Measurements from ENCODE around the gene H6PD. TPM values are rescaled to one million over a fixed set of nuclear protein-coding genes. Genes with fewer than 3 reads are reported as not detected.

The H6PD gene
- total and polyA plus RNA-seq, 4 donors = 21.5 to 59.8 (median 32.9) TPM

DNA sequence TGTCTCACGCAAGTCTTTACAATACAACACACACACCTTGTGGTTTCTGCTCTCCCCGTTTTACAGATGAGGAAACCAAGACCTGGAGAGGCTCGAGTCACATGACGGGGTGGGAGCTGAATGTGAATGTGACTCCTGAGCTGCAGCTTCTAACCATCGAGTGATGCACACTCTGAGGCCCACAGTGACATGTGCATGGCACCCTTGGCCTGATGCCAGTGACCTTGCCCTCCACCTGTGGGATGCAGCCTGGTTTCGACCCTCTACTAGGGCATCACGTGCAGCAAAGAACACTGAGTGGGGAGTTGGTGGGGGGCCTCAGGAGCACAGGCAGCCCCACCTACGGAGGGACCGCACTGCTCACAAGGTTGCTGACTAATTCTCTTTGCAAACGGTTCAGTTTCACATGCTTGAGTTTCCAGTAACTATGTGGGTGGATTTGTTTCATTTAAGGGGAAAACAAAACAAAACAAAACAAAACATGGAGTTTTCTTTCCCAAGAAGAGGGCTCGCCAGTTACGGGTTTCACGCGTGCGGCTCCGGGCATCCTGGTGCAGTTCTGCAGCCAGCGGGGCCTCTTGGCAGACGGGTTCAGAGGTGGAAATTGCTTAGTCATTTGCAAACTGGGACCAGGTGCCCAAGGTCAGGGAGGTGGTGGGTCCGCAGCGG, 81.0 kb downstream of the H6PD start:
- Histone ChIP-seq H3K36me3 (ENCODE audit: control insufficient read depth in 4 of 4, insufficient read depth in 4 of 4, low read length in 4 of 4) (peaks cover 0 to 2% (median 0%) of the 10 kb centered on the region in 4 donors), H3K9ac (ENCODE audit: insufficient read depth in 1 of 2, low read length in 2 of 2) (no peak overlapping the region), H3K27ac (ENCODE audit: low read depth in 1 of 2, low read length in 1 of 2) (no peak overlapping the region), H3K9me3 (ENCODE audit: control insufficient read depth in 4 of 4, insufficient read depth in 3 of 4, low read length in 3 of 4) (no peaks in the 10 kb centered on the region), H3K27me3 (ENCODE audit: control insufficient read depth in 3 of 3, insufficient read depth in 3 of 3, low read length in 2 of 3) (no peaks in the 10 kb centered on the region), H3K4me3 (no peak overlapping the region), H3K4me1 (ENCODE audit: control insufficient read depth in 5 of 5, insufficient read depth in 5 of 5, low read length in 5 of 5) (peaks cover 0 to 20% (median 2%) of the 10 kb centered on the region in 5 donors)
- TF ChIP-seq CTCF (IDR thresholded peaks at IDR 0.05; ENCODE audit: control extremely low read depth, extremely low read depth) = no peak
- 59 to 67% methylated on average over 20 of the region's 20 CpGs for WGBS, 2 donors
- ATAC-seq (ENCODE audit: insufficient read depth, low FRiP score) = no peak
- DNase-seq = no peak

- Histone ChIP-seq H3K4me1 (ENCODE audit: control insufficient read depth in 5 of 5, insufficient read depth in 5 of 5, low read length in 5 of 5) (peaks cover 0 to 20% (median 2%) of the 10 kb centered on the region in 5 donors), H3K9me3 (ENCODE audit: control insufficient read depth in 4 of 4, insufficient read depth in 3 of 4, low read length in 3 of 4) (no peaks in the 10 kb centered on the region), H3K4me3 (no peak overlapping the region), H3K27me3 (ENCODE audit: control insufficient read depth in 3 of 3, insufficient read depth in 3 of 3, low read length in 2 of 3) (no peaks in the 10 kb centered on the region), H3K36me3 (ENCODE audit: control insufficient read depth in 4 of 4, insufficient read depth in 4 of 4, low read length in 4 of 4) (peaks cover 0 to 2% (median 0%) of the 10 kb centered on the region in 4 donors), H3K27ac (ENCODE audit: low read depth in 1 of 2, low read length in 1 of 2) (no peak overlapping the region), H3K9ac (ENCODE audit: insufficient read depth in 1 of 2, low read length in 2 of 2) (no peak overlapping the region)
- ATAC-seq (ENCODE audit: insufficient read depth, low FRiP score) = no peak
- TF ChIP-seq CTCF (IDR thresholded peaks at IDR 0.05; ENCODE audit: control extremely low read depth, extremely low read depth) = no peak
- DNase-seq = no peak
- WGBS, 2 donors = 69 to 71% methylated on average over 7 of the region's 7 CpGs
Observed at GRCh38 chr1:9316080-9316444, 81.5 kb downstream of the H6PD start.

GRCh38 chr1:9316512-9316911, 81.9 kb downstream of the H6PD start:
- peaks cover 0 to 2% (median 0%) of the 10 kb centered on the region in 4 donors for H3K36me3 ChIP-seq (ENCODE audit: control insufficient read depth in 4 of 4, insufficient read depth in 4 of 4, low read length in 4 of 4)
- no peak overlapping the region for H3K4me3 ChIP-seq
- H3K4me1 ChIP-seq (ENCODE audit: control insufficient read depth in 5 of 5, insufficient read depth in 5 of 5, low read length in 5 of 5) = peaks cover 0 to 20% (median 2%) of the 10 kb centered on the region in 5 donors
- H3K9ac ChIP-seq (ENCODE audit: insufficient read depth in 1 of 2, low read length in 2 of 2) = no peak overlapping the region
- no peaks in the 10 kb centered on the region for H3K27me3 ChIP-seq (ENCODE audit: control insufficient read depth in 3 of 3, insufficient read depth in 3 of 3, low read length in 2 of 3)
- 95 to 96% methylated on average over 24 of the region's 24 CpGs for WGBS, 2 donors
- no peak for ATAC-seq (ENCODE audit: insufficient read depth, low FRiP score)
- TF ChIP-seq CTCF (IDR thresholded peaks at IDR 0.05; ENCODE audit: control extremely low read depth, extremely low read depth) = no peak
- H3K9me3 ChIP-seq (ENCODE audit: control insufficient read depth in 4 of 4, insufficient read depth in 3 of 4, low read length in 3 of 4) = no peaks in the 10 kb centered on the region
- H3K27ac ChIP-seq (ENCODE audit: low read depth in 1 of 2, low read length in 1 of 2) = no peak overlapping the region
- no peak for DNase-seq

DNA sequence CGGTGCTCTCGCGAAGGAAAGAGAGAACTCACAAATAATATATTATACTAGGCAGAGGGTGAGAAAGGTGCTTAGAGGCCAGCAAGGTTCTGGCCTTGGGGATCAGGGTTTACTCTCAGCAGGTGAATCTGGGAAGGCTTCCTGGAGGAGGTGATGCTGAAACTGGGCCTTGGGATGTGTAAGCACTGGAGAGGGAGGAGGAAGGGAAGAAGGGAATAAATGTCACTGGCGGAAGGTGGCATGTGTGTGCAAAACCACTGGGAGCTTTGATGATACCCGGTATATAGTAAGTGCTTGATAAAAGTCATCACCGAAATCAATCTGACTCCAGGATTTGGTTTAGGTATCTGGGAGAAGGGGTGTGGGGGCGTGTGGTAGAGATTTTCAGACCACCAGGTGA, 82.5 kb downstream of the H6PD start:
- Histone ChIP-seq H3K4me1 (ENCODE audit: control insufficient read depth in 5 of 5, insufficient read depth in 5 of 5, low read length in 5 of 5) (peaks cover 0 to 25% (median 0%) of the 10 kb centered on the region in 5 donors), H3K36me3 (ENCODE audit: control insufficient read depth in 4 of 4, insufficient read depth in 4 of 4, low read length in 4 of 4) (peaks cover 0 to 2% (median 0%) of the 10 kb centered on the region in 4 donors), H3K4me3 (no peak overlapping the region), H3K27me3 (ENCODE audit: control insufficient read depth in 3 of 3, insufficient read depth in 3 of 3, low read length in 2 of 3) (no peaks in the 10 kb centered on the region), H3K9me3 (ENCODE audit: control insufficient read depth in 4 of 4, insufficient read depth in 3 of 4, low read length in 3 of 4) (no peaks in the 10 kb centered on the region), H3K9ac (ENCODE audit: insufficient read depth in 1 of 2, low read length in 2 of 2) (no peak overlapping the region), H3K27ac (ENCODE audit: low read depth in 1 of 2, low read length in 1 of 2) (no peak overlapping the region)
- TF ChIP-seq CTCF (IDR thresholded peaks at IDR 0.05; ENCODE audit: control extremely low read depth, extremely low read depth) = no peak
- ATAC-seq (ENCODE audit: insufficient read depth, low FRiP score) = no peak
- WGBS, 2 donors = 84 to 90% methylated on average over 7 of the region's 7 CpGs
- no peak for DNase-seq

All from lung (tissue), 12 donors.